ENCODE results near the gene HLA-F. TPM values are rescaled to one million over a fixed set of nuclear protein-coding genes. Genes with fewer than 3 reads are reported as not detected.

HLA-F gene
- polyA plus RNA-seq, 1 of the 3 experiments (the other 2 are of a cell fraction) = 0.31 TPM

DNA sequence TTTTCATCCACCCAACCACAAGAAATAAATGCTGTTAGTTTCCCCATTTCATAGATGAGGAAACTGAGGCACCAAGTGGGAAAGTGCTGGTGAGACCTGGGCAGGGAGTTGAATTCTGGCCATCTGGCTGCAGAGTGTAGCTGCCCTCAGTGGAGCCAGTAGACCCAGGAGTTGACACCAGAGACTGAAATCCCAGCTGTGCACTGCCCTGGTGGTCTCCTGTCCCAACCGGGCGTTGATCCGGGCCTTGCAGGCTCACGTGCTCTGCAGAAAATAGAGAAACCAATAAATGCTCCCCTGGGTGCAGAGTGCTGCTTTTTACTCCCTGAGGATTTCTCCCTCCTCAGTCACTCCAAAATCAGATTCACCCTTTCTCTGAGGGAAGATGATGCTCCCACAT lies 18.4 kb downstream of the HLA-F start:
- no peaks in the 10 kb centered on the region for H3K79me2 ChIP-seq (ENCODE audit: insufficient read depth)
- H3K36me3 ChIP-seq (replicated peaks in 1 of 2; ENCODE audit: control insufficient read depth in 1 of 2, insufficient read depth in 2 of 2, low read length in 1 of 2) = no peaks in the 10 kb centered on the region
- ChIA-PET POLR2A (no interaction called here), CTCF (interaction anchor here (1.9 kb wide), 1 partner anchor 93 kb away, joined by 5 read pairs; no protein-coding TSS in a partner anchor)
- no peaks in the 10 kb centered on the region for H4K20me1 ChIP-seq (ENCODE audit: insufficient read depth)
- no peaks in the 10 kb centered on the region for H3K9me3 ChIP-seq
- DNase-seq = no peak
- H3K9ac ChIP-seq = no peak overlapping the region
- H3K4me1 ChIP-seq (ENCODE audit: control insufficient read depth in 1 of 2, insufficient read depth in 2 of 2, low read depth in 1 of 2, low read length in 1 of 2) = no peaks in the 10 kb centered on the region
- H3K4me3 ChIP-seq (ENCODE audit: low read depth in 2 of 2, low read length in 1 of 2) = no peak overlapping the region
- no peak overlapping the region for H3K4me2 ChIP-seq
- TF ChIP-seq PBX3 (IDR thresholded peaks at IDR 0.05) = no peak
- no peak for TF ChIP-seq NFIC (IDR thresholded peaks at IDR 0.05; ENCODE audit: borderline replicate concordance)
- no peak for TF ChIP-seq YY1 (IDR thresholded peaks at IDR 0.05; ENCODE audit: low read depth)
- TF ChIP-seq RFX5 (IDR thresholded peaks at IDR 0.05; ENCODE audit: low read length) = no peak
- TF ChIP-seq, protein P1, sequence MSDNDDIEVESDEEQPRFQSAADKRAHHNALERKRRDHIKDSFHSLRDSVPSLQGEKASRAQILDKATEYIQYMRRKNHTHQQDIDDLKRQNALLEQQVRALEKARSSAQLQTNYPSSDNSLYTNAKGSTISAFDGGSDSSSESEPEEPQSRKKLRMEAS (IDR thresholded peaks at IDR 0.05; ENCODE audit: low read depth) = no peak
- no peak for TF ChIP-seq TEAD4 (IDR thresholded peaks at IDR 0.05; ENCODE audit: borderline replicate concordance, insufficient read depth)
- TF ChIP-seq USF2 (IDR thresholded peaks at IDR 0.05; ENCODE audit: borderline replicate concordance, low read depth, low read length) = no peak
- no peak for TF ChIP-seq JUND (IDR thresholded peaks at IDR 0.05)
- TF ChIP-seq, protein P2, sequence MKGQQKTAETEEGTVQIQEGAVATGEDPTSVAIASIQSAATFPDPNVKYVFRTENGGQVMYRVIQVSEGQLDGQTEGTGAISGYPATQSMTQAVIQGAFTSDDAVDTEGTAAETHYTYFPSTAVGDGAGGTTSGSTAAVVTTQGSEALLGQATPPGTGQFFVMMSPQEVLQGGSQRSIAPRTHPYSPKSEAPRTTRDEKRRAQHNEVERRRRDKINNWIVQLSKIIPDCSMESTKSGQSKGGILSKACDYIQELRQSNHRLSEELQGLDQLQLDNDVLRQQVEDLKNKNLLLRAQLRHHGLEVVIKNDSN (IDR thresholded peaks at IDR 0.05; ENCODE audit: borderline replicate concordance, low read depth) = no peak
- no peak for TF ChIP-seq ZBTB33 (IDR thresholded peaks at IDR 0.05; ENCODE audit: borderline replicate concordance, low read depth)
- TF ChIP-seq SMC3 (IDR thresholded peaks at IDR 0.05; ENCODE audit: low read depth, low read length) = no peak
- TF ChIP-seq IRF3 (IDR thresholded peaks at IDR 0.05; ENCODE audit: low read depth, low read length) = no peak
- no peak for TF ChIP-seq RCOR1 (IDR thresholded peaks at IDR 0.05; ENCODE audit: low read length)
- TF ChIP-seq CTCF (IDR thresholded peaks at IDR 0.05) = no peak
- no peak overlapping the region for H3K27ac ChIP-seq (ENCODE audit: low read depth in 2 of 2, low read length in 1 of 2)
- no CpG with 5 or more reads among the region's 4 CpGs for WGBS (ENCODE audit: low lambda C conversion rate)
- H3F3A ChIP-seq (replicated peaks; ENCODE audit: insufficient read depth) = no peaks in the 10 kb centered on the region
- no peak overlapping the region for H2AFZ ChIP-seq (ENCODE audit: low read depth)
- no peaks in the 10 kb centered on the region for H3K9me2 ChIP-seq
- peaks cover 17% of the 10 kb centered on the region for H3K27me3 ChIP-seq (ENCODE audit: insufficient read depth)

Measured in SK-N-SH (cell line).